ENCODE measurements around the gene KDM2B. TPM values are rescaled to one million over a fixed set of nuclear protein-coding genes. Genes with fewer than 3 reads are reported as not detected.
A peak's percentile ranks its signal among the peaks of the same experiment; 100 is the strongest.

Gene KDM2B
- total RNA-seq, 2 donors from 2014 or later, result 14.7 to 24.5 TPM

- intact Hi-C loops (cut with DNase I), result no loop called here
- TF ChIP-seq, protein P1, sequence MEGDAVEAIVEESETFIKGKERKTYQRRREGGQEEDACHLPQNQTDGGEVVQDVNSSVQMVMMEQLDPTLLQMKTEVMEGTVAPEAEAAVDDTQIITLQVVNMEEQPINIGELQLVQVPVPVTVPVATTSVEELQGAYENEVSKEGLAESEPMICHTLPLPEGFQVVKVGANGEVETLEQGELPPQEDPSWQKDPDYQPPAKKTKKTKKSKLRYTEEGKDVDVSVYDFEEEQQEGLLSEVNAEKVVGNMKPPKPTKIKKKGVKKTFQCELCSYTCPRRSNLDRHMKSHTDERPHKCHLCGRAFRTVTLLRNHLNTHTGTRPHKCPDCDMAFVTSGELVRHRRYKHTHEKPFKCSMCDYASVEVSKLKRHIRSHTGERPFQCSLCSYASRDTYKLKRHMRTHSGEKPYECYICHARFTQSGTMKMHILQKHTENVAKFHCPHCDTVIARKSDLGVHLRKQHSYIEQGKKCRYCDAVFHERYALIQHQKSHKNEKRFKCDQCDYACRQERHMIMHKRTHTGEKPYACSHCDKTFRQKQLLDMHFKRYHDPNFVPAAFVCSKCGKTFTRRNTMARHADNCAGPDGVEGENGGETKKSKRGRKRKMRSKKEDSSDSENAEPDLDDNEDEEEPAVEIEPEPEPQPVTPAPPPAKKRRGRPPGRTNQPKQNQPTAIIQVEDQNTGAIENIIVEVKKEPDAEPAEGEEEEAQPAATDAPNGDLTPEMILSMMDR (IDR thresholded peaks at IDR 0.05), result no peak
- H3K27ac ChIP-seq, result no peak overlapping the region
- H3K9me3 ChIP-seq, result no peaks in the 10 kb centered on the region
- H3K9ac ChIP-seq (ENCODE audit: low read depth in 2 of 2, low read length in 2 of 2), result peak overlapping the region in 1 of 2 donors; percentile 13
- peak overlapping the region; percentile 52 for H3K4me3 ChIP-seq
- H3K4me1 ChIP-seq, result no peaks in the 10 kb centered on the region
- no peaks in the 10 kb centered on the region for H3K36me3 ChIP-seq
- no peak for DNase-seq
- no peaks in the 10 kb centered on the region for H3K27me3 ChIP-seq
Measured at GRCh38 chr12:121468499-121468801, 112.4 kb downstream of the KDM2B start.

DNA sequence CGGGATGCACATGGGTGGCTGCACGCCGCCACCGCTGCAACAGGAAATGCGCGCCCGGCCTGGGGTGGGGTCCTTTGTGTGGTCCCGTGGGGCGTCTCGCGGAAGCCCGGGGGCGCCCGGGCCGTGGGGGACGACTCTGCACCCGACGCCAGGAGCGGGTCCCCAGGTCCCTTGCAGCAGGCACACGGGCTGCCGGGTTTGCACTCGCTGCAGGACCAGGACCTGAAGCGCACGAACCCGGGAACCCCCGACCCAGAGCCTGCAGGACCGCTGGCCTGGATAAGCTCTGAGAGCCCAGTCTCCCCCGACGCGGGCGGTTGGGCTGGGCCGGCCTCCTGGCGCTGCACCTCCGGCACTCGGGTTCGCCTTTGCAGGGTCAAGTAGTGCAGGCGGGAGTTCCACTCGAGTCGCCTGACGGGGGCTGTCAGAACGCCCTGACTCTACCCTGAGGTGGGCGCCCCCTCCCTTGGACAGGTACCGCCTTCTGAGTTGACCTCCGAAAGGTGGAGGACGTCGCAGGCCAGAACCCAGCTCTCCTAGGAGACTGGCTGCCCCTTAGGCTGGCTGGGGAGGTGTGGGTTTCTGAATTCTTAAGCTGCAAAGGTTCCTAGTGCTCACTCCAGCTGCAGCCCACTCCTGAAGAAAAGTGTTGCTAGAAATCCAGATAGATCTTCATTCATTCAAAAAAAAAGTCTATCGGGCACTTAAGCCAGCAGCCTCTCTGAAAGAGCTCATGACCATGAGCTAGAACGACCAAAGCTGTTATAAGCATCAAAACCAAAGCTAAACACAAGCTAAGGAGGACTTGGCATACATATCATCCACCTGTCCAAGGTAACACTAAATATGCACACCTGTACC is 113.0 kb downstream of the KDM2B start:
- no peaks in the 10 kb centered on the region for H3K4me1 ChIP-seq
- no peak overlapping the region for H3K27ac ChIP-seq
- no peaks in the 10 kb centered on the region for H3K36me3 ChIP-seq
- H3K27me3 ChIP-seq, result no peaks in the 10 kb centered on the region
- peak overlapping the region; percentile 52 for H3K4me3 ChIP-seq
- H3K9ac ChIP-seq (ENCODE audit: low read depth in 2 of 2, low read length in 2 of 2), result peak overlapping the region; percentile 13 to 43
- H3K9me3 ChIP-seq, result no peaks in the 10 kb centered on the region
- TF ChIP-seq, protein P1 (IDR thresholded peaks at IDR 0.05), result no peak
- intact Hi-C loops (cut with DNase I), result no loop called here
- DNase-seq, result no peak

DNA sequence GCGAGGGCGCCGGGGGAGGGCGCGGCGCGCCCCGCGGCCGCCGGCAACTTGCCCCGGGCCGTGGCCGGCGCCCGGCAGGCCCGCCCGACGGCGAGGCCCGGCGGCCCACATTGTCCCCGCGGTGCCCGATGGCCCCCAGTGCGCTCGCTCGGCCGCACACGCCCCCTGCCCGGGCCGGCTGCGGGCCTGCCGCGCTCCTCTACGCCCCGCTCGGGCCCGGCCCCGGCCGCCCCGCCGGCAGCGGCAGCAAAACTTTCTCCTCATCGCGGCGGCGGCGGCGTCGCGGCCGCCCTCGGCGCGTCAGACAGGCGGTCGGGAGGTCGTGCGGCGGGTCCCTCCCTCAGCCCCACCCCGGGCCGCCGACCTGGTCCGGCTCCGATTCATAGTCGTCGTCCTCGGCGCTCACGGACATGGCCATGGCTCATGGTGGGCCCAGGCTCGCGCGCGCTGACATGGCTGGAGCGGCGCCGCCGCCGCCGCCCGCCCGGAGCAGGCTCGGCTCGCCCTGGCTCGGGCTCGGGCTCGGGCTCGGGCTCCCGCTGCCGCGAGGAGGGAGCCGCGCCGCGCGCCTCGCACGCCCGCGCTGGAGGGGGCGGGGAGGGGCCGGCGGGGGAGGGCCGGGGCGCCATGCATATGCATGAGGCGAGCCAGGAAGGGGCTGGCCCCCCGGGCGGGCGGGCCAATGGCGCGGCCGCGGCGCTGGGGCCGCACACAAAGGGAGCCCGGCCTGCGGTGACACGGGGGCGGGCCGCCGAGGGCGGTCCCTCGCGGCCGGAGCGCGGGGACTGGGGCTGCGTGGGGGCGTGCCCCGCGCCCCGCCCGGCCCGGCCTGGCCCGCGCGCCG is 113.8 kb downstream of the KDM2B start:
- Histone ChIP-seq H3K9ac (ENCODE audit: low read depth in 2 of 2, low read length in 2 of 2) (peak overlapping the region in 1 of 2 donors; percentile 78), H3K4me3 (peak overlapping the region; percentile 52), H3K4me1 (no peaks in the 10 kb centered on the region), H3K36me3 (no peaks in the 10 kb centered on the region), H3K27ac (peak overlapping the region; percentile 70), H3K9me3 (no peaks in the 10 kb centered on the region), H3K27me3 (no peaks in the 10 kb centered on the region)
- TF ChIP-seq, protein P1 (IDR thresholded peaks at IDR 0.05), result no peak
- peak; percentile 90 for DNase-seq
- intact Hi-C loops (cut with DNase I), result no loop called here

GRCh38 chr12:121465921-121466793 is 114.7 kb downstream of the KDM2B start:
- no peaks in the 10 kb centered on the region for H3K4me1 ChIP-seq
- intact Hi-C loops (cut with DNase I), result no loop called here
- peak overlapping the region; percentile 1 for H3K27ac ChIP-seq
- no peaks in the 10 kb centered on the region for H3K9me3 ChIP-seq
- no peaks in the 10 kb centered on the region for H3K27me3 ChIP-seq
- no peaks in the 10 kb centered on the region for H3K36me3 ChIP-seq
- H3K9ac ChIP-seq (ENCODE audit: low read depth in 2 of 2, low read length in 2 of 2), result peak overlapping the region; percentile 22 to 78
- peak overlapping the region; percentile 44 for H3K4me3 ChIP-seq
- DNase-seq, result no peak
- TF ChIP-seq, protein P1 (IDR thresholded peaks at IDR 0.05), result no peak

GRCh38 chr12:121464331-121464730 is 116.5 kb downstream of the KDM2B start:
- intact Hi-C loops (cut with DNase I), result no loop called here
- Histone ChIP-seq H3K4me3 (no peak overlapping the region), H3K36me3 (no peaks in the 10 kb centered on the region), H3K4me1 (no peaks in the 10 kb centered on the region), H3K27me3 (no peaks in the 10 kb centered on the region), H3K9me3 (no peaks in the 10 kb centered on the region), H3K9ac (ENCODE audit: low read depth in 2 of 2, low read length in 2 of 2) (no peak overlapping the region), H3K27ac (no peak overlapping the region)
- TF ChIP-seq, protein P1 (IDR thresholded peaks at IDR 0.05), result no peak
- DNase-seq, result no peak
